Stimulated activated CD4-positive, alpha-beta T cell treated with anti-CD3 and anti-CD28 coated beads, Interleukin-12 subunit alpha, Interleukin-12 subunit beta, amount 100 ng/mL, for 24 hours (primary cell): ENCODE results near the gene AKAP13.
"Not testable (repeated sequence)": the region's sequence is repeated elsewhere in the genome, so short reads cannot be mapped to it uniquely, and the experiment has no call there.

Experiments used
- DNase-seq, 2 experiments: peaks; one replicate each; pipeline ENCODE4 v3.0.0-alpha.2; 2020; ENCODE audit warnings: low read depth in 2 of 2

AKAP13 gene

DNA sequence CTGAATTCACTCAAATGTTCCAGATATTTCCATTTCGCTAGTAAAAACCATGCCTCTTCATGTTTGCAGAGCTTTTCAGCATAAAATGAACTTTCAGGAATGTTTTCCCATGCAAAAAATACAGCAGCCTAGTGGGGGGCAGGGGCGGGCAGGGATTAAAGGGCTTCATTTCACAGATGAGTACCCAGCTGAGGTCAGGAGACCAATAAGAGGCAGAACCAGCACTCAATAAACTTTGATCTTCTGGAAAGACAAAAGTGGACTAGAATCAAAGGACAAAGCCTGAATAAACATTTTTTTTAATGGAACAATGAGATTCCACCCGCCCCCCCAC lies 406.3 kb downstream of the AKAP13 start:
- no peak for DNase-seq

DNA sequence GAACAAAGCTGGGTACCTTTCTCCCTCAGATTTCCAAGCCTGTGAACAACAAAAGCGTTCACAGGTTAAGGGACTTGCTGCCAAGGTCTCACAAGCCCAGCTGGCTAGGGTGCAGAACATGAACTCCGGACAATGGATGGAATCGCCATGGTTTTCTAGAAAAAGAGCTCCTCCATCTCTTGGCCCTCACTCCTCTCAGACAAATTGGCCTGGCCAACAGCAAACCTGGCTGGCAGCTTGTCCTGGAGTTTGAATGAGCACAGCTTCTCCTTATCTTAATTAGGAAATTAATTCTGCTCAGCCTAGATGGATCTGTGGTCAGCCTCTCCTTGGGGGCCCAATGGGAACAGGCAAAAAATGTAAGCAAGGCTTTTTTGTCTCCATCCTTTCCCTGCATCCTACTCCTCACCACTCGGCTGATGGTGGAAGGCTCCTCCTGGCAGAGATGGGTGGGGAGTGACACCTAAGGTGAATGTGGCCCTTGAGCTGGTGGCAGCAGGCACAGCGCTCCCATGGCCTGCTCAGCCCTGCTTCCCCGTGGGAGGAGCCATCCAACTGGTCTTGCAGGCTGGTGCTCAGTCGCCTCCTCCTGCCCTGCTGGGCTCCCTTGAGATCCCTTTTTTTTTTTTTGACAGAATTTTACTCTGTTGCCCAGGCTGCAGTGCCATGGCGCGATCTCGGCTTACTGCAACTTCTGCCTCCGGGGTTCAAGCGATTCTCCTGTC lies 408.5 kb downstream of the AKAP13 start:
- DNase-seq: no peak

DNA sequence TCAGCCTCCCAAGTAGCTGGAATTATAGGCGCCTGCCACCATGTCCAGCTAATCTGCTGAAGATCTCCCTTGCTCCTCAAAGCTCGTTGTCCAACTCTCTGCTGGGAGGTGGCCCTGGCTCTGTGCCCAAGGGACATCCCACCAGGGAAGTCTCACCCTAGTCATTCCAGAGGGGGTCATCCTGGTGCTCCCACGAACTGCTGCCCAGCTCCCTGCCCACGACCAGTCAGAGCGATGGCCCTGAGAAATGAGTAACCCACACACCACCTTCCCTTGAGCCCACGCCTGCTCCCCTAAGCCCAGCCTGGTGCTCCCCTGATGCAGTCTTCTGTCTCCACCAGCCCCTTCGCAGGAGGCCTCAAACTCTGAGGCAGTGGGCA lies 409.1 kb downstream of the AKAP13 start:
- no peak for DNase-seq

GRCh38 chr15:85792102-85792731 lies 411.8 kb downstream of the AKAP13 start:
- no peak for DNase-seq

DNA sequence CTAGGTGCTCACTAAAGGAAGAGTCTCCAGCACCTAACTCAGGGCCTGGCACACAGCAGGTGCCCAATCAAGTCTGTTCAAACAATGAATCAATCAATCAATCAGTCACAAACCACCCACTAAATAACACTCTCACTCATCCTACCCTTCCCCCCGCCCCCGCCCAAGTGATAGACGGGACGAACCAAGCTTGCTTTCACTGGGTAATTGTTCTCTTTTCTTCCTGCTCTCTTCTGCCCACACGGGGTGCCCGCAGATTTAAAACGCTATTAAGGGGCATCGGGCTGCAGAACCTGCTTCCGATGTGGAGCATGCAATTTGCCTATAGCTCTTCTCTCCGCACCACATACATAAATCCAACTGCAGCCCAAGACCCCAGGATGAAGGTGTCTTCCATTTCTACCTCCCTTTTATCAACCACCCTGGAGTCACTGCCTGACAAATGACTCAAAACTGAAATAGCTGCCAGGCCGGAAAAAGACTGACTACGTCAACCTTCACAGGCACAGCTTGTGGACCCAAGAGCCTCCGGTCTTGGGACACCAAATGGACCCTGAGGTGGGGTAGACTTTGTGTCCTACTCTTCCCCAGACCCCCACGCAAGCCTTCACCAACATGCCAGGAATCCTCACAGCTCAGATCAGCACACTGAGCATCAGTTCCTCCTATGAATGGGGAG lies 412.6 kb downstream of the AKAP13 start:
- DNase-seq: peak in 1 of 2 experiments; percentile 21

DNA sequence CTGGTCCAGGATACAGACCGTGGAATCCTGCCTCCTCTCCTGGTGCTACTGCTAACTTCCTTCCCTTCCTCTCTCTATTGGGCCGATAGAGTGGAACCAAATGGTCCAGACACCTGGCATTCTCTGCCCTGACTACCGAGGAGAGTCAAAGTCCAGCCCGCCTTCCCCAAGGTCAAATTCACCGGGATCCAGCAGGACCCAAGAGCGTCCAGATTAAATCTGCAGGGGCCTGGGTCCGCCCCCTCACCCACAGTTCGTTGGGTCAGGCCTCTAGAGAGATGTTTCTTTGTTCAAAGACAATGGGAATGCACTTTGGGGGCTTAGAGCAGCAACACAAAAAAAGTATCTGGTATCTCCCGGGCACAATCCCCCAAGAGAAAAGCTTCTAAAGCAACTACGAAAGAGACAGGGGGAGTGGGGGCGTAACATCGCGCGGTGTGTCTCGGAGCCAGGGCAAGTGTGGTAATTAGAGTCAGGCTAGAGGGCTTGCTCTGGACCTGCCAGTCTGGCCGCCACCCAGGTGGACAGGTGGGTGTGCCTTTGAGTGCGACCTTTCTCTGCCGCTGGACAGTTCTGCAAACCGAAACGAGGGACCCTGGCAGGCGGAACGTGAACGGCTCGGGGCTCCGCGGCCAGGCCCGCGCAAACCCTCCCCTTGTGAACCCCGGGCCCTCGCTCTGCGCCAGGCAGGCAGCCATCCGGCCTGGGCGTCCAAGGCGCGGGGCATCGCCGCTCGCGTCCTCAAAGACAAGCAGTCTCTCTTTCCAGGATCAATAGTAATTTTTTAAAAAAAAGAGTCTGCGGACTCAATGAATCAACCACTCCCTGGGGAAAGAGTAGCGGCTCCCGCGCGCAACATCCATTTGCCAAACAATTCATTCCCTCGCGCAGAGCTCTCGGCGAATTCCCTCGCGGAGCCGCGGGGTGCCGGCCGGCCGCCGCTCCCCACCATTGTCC lies 413.5 kb downstream of the AKAP13 start:
- DNase-seq: peak in 1 of 2 experiments; percentile 19

- peak; percentile 80 to 86 for DNase-seq
These were observed 414.4 kb downstream of the AKAP13 start, which contains the start of gene KLHL25 for GRCh38 chr15:85794598-85795336. Gene KLHL25, minus strand, starts transcription at chr15:85794925. Its CDS starts 25,115 bp downstream, at chr15:85769810.

GRCh38 chr15:85795337-85796305 lies 415.2 kb downstream of the AKAP13 start:
- no peak for DNase-seq

DNA sequence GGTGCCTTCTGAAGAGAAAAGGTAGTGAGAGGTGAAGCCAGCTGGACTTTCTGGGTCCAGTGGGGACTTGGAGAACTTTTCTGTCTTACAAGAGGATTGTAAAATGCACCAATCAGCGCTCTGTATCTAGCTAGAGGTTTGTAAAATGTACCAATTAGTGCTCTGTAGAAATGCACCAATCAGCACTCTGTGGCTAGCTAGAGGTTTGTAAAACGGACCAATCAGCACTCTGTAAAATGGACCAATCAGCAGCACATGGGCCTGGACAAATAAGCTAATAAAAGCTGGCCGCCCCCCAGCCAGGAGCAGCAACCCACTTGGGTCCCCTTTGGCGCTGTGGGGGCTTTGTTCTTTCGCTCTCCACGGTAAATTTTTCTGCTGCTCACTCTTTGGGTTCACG lies 416.0 kb downstream of the AKAP13 start:
- DNase-seq: not testable (repeated sequence)
